NAMALWA (cell line): ENCODE measurements around the gene SDE2.
A peak's percentile ranks its signal among the peaks of the same experiment; 100 is the strongest.
"Not testable (repeated sequence)": the region's sequence is repeated elsewhere in the genome, so short reads cannot be mapped to it uniquely, and the experiment has no call there.

Experiments
- DNase-seq: peaks from one replicate; pipeline ENCODE4 v3.0.0-alpha.2; 2015; ENCODE audit warnings: low spot score

Gene SDE2

GRCh38 chr1:225975146-225975545 is 24.0 kb downstream of the SDE2 start:
- not testable (repeated sequence) for DNase-seq

GRCh38 chr1:225974454-225974853 is 24.7 kb downstream of the SDE2 start:
- no peak for DNase-seq

- DNase-seq = no peak
These were observed 26.0 kb downstream of the SDE2 start for GRCh38 chr1:225973158-225973557.

- no peak for DNase-seq
These were observed 26.6 kb downstream of the SDE2 start for GRCh38 chr1:225972344-225973152.

GRCh38 chr1:225970592-225971157 is 28.5 kb downstream of the SDE2 start:
- DNase-seq = not testable (repeated sequence)

- DNase-seq = not testable (repeated sequence)
These were observed 29.4 kb downstream of the SDE2 start for GRCh38 chr1:225969751-225970150.

GRCh38 chr1:225965231-225965630 is 33.9 kb downstream of the SDE2 start:
- DNase-seq = no peak

- DNase-seq = no peak
These were observed 35.2 kb downstream of the SDE2 start for GRCh38 chr1:225963735-225964530.

- peak; percentile 47 for DNase-seq
These were observed 36.6 kb downstream of the SDE2 start for GRCh38 chr1:225962440-225962975.

GRCh38 chr1:225961659-225962439 is 37.3 kb downstream of the SDE2 start:
- DNase-seq = no peak

GRCh38 chr1:225958041-225958440 is 41.1 kb downstream of the SDE2 start:
- no peak for DNase-seq

- no peak for DNase-seq
These were observed 44.4 kb downstream of the SDE2 start for GRCh38 chr1:225954753-225955152.

- DNase-seq = no peak
These were observed 45.8 kb downstream of the SDE2 start for GRCh38 chr1:225953315-225953714.

GRCh38 chr1:225950905-225951497 is 48.1 kb downstream of the SDE2 start:
- no peak for DNase-seq

GRCh38 chr1:225949041-225949440 is 50.1 kb downstream of the SDE2 start:
- no peak for DNase-seq

GRCh38 chr1:225946803-225947202 is 52.3 kb downstream of the SDE2 start:
- DNase-seq = no peak

- no peak for DNase-seq
These were observed 53.0 kb downstream of the SDE2 start for GRCh38 chr1:225946082-225946620.

GRCh38 chr1:225945564-225945963 is 53.6 kb downstream of the SDE2 start:
- no peak for DNase-seq

- DNase-seq = peak; percentile 68
These were observed 54.2 kb downstream of the SDE2 start for GRCh38 chr1:225944951-225945350.

GRCh38 chr1:225944387-225944786 is 54.8 kb downstream of the SDE2 start:
- DNase-seq = no peak

- DNase-seq = no peak
These were observed 55.6 kb downstream of the SDE2 start for GRCh38 chr1:225943582-225943981.
